Measurements from ENCODE around the gene SLC6A15. TPM values are rescaled to one million over a fixed set of nuclear protein-coding genes. Genes with fewer than 3 reads are reported as not detected.

Gene SLC6A15
- total RNA-seq, 4 donors from 2014 or later: 2.4 to 10.1 (median 3.6) TPM

GRCh38 chr12:84891106-84891838 is 21.3 kb downstream of the SLC6A15 start:
- no peak for DNase-seq (ENCODE audit: low spot score in 2 of 2)
- 60 to 68% methylated on average over 5 of the region's 5 CpGs for WGBS, 2 donors
- no peak for TF ChIP-seq CTCF (IDR thresholded peaks at IDR 0.05)
- no peak for TF ChIP-seq POLR2A (IDR thresholded peaks at IDR 0.05)
- no peak overlapping the region for H3K4me3 ChIP-seq (ENCODE audit: low read depth, poor library complexity, severe bottlenecking)
- intact Hi-C loops (cut with DNase I; ENCODE audit: low total_unique reads): no loop called here

- intact Hi-C loops (cut with DNase I; ENCODE audit: low total_unique reads): no loop called here
- no peak overlapping the region for H3K4me3 ChIP-seq (ENCODE audit: low read depth, poor library complexity, severe bottlenecking)
- 85 to 91% methylated on average over 2 of the region's 2 CpGs for WGBS, 2 donors
- TF ChIP-seq POLR2A (IDR thresholded peaks at IDR 0.05) (no peak), CTCF (IDR thresholded peaks at IDR 0.05) (no peak)
- no peak for DNase-seq (ENCODE audit: low spot score in 2 of 2)
These were observed 22.8 kb downstream of the SLC6A15 start for GRCh38 chr12:84889818-84890217.

GRCh38 chr12:84888861-84889260 is 23.7 kb downstream of the SLC6A15 start:
- DNase-seq (ENCODE audit: low spot score in 2 of 2): no peak
- no peak overlapping the region for H3K4me3 ChIP-seq (ENCODE audit: low read depth, poor library complexity, severe bottlenecking)
- TF ChIP-seq POLR2A (IDR thresholded peaks at IDR 0.05) (no peak), CTCF (IDR thresholded peaks at IDR 0.05) (no peak)
- WGBS, 2 donors: 80 to 86% methylated on average over 5 of the region's 5 CpGs
- intact Hi-C loops (cut with DNase I; ENCODE audit: low total_unique reads): no loop called here

- 50 to 57% methylated on average over 2 of the region's 2 CpGs for WGBS, 2 donors
- no peak for TF ChIP-seq POLR2A (IDR thresholded peaks at IDR 0.05)
- TF ChIP-seq CTCF (IDR thresholded peaks at IDR 0.05): no peak
- H3K4me3 ChIP-seq (ENCODE audit: low read depth, poor library complexity, severe bottlenecking): no peak overlapping the region
- DNase-seq (ENCODE audit: low spot score in 2 of 2): no peak
- intact Hi-C loops (cut with DNase I; ENCODE audit: low total_unique reads): no loop called here
These were observed 35.3 kb downstream of the SLC6A15 start for GRCh38 chr12:84877340-84877739.

- TF ChIP-seq POLR2A (IDR thresholded peaks at IDR 0.05): no peak
- TF ChIP-seq CTCF (IDR thresholded peaks at IDR 0.05): no peak
- DNase-seq (ENCODE audit: low spot score in 2 of 2): no peak
- no peak overlapping the region for H3K4me3 ChIP-seq (ENCODE audit: low read depth, poor library complexity, severe bottlenecking)
- 53 to 57% methylated on average over 4 of the region's 4 CpGs for WGBS, 2 donors
- intact Hi-C loops (cut with DNase I; ENCODE audit: low total_unique reads): no loop called here
These were observed 37.4 kb downstream of the SLC6A15 start for GRCh38 chr12:84875241-84875640.

GRCh38 chr12:84874825-84875139 is 37.8 kb downstream of the SLC6A15 start:
- intact Hi-C loops (cut with DNase I; ENCODE audit: low total_unique reads): loop anchor here (5.0 kb wide), 1 partner anchor 153 kb away; no protein-coding TSS in a partner anchor
- no peak for DNase-seq (ENCODE audit: low spot score in 2 of 2)

More at GRCh38 chr12:84874825-84875139, 37.8 kb downstream of the SLC6A15 start:
- no peak for TF ChIP-seq CTCF (IDR thresholded peaks at IDR 0.05)
- TF ChIP-seq POLR2A (IDR thresholded peaks at IDR 0.05): no peak
- no peak overlapping the region for H3K4me3 ChIP-seq (ENCODE audit: low read depth, poor library complexity, severe bottlenecking)
